SK-N-SH (cell line): ENCODE data around the gene ZNF592. TPM values are rescaled to one million over a fixed set of nuclear protein-coding genes. Genes with fewer than 3 reads are reported as not detected.

Source experiments
- CTCF ChIA-PET: fragments of 300-600, 350-600 bp; formaldehyde crosslinking; extraction: SDS; loops from one replicate; lab custom pipeline; 2021; lab: Yijun Ruan, JAX
- POLR2A ChIA-PET: fragments of 350-600 bp; sonication (Branson Sonifier 250); formaldehyde crosslinking; extraction: SDS; loops from one replicate; lab custom pipeline; 2020; ENCODE audit warnings: antibody characterized with exemption, inconsistent platforms; lab: Yijun Ruan, JAX
- DNase-seq: peaks from one replicate; pipeline ENCODE4 v3.0.0; 2012
- H2AFZ ChIP-seq: fragments of 200-600 bp; sonication (generic); 2 replicates; pipeline ENCODE4 v1.8.1; 2016; ENCODE audit warnings: antibody characterized with exemption, mild to moderate bottlenecking, low read depth
- H3F3A ChIP-seq: fragments of 200-600 bp; sonication (generic); replicated peaks from 2 replicates; pipeline ENCODE3; 2016; ENCODE audit warnings: antibody characterized with exemption, mild to moderate bottlenecking; ENCODE audit not compliant: insufficient read depth
- H3K27ac ChIP-seq, 2 experiments: fragments of 200-500 bp in 1 of 2; fragments of 200-600 bp in 1 of 2; sonication (Bioruptor generic) in 1 of 2; sonication (generic), shearing (Covaris generic) in 1 of 2; 2 replicates each; pipeline versions ENCODE4 v1.5.1 to v1.6.1; 2014 to 2016; ENCODE audit warnings: low read depth in 2 of 2, inconsistent platforms in 1 of 2, low read length in 1 of 2, mild to moderate bottlenecking in 1 of 2, mixed read lengths in 1 of 2
- H3K27me3 ChIP-seq: fragments of 200-600 bp; sonication (generic), shearing (Covaris generic); 2 replicates; pipeline ENCODE4 v1.6.1; 2016; ENCODE audit warnings: mixed run types; ENCODE audit not compliant: insufficient read depth
- H3K36me3 ChIP-seq, 2 experiments: fragments of 200-500 bp in 1 of 2; fragments of 200-600 bp in 1 of 2; sonication (Bioruptor generic) in 1 of 2; sonication (generic) in 1 of 2; replicated peaks in 1 of 2; 2 replicates each; pipeline versions ENCODE3 to v1.5.1; 2014 to 2016; ENCODE audit warnings: low read length in 1 of 2, mild to moderate bottlenecking in 1 of 2; ENCODE audit not compliant: insufficient read depth in 2 of 2, control insufficient read depth in 1 of 2
- H3K4me1 ChIP-seq, 2 experiments: fragments of 200-500 bp in 1 of 2; fragments of 200-600 bp in 1 of 2; sonication (Bioruptor generic) in 1 of 2; sonication (generic), shearing (Covaris generic) in 1 of 2; 2 replicates each; pipeline versions ENCODE4 v1.5.1 to v1.6.1; 2014 to 2016; ENCODE audit warnings: low read depth in 1 of 2, low read length in 1 of 2, mixed run types in 1 of 2; ENCODE audit not compliant: insufficient read depth in 2 of 2, control insufficient read depth in 1 of 2
- H3K4me2 ChIP-seq: fragments of 200-600 bp; sonication (generic), shearing (Covaris generic); 2 replicates; pipeline ENCODE4 v1.6.1; 2017; ENCODE audit warnings: mixed run types
- H3K4me3 ChIP-seq, 2 experiments: fragments of 200-500 bp in 1 of 2; fragments of 200-600 bp in 1 of 2; sonication (Bioruptor generic) in 1 of 2; sonication (generic), shearing (Covaris generic) in 1 of 2; 2 replicates each; pipeline versions ENCODE4 v1.5.1 to v1.8.1; 2014 to 2016; ENCODE audit warnings: low read depth in 2 of 2, inconsistent platforms in 1 of 2, low read length in 1 of 2, mild to moderate bottlenecking in 1 of 2, mixed read lengths in 1 of 2, moderate library complexity in 1 of 2
- H3K79me2 ChIP-seq: fragments of 200-600 bp; sonication (generic); 2 replicates; pipeline ENCODE4 v1.8.1; 2017; ENCODE audit warnings: mild to moderate bottlenecking; ENCODE audit not compliant: insufficient read depth
- H3K9ac ChIP-seq: fragments of 200-600 bp; sonication (generic); 2 replicates; pipeline ENCODE4 v1.6.1; 2017; ENCODE audit warnings: mixed run types
- H3K9me2 ChIP-seq: fragments of 200-600 bp; sonication (generic); 2 replicates; pipeline ENCODE4 v1.6.1; 2017; ENCODE audit warnings: mixed run types
- H3K9me3 ChIP-seq: fragments of 200-600 bp; sonication (generic); 2 replicates; pipeline ENCODE4 v1.6.1; 2017; ENCODE audit warnings: mixed run types, mild to moderate bottlenecking, moderate library complexity
- H4K20me1 ChIP-seq: fragments of 200-600 bp; sonication (generic); 2 replicates; pipeline ENCODE4 v1.6.1; 2017; ENCODE audit warnings: mild to moderate bottlenecking, mixed run types; ENCODE audit not compliant: insufficient read depth
- CHD2 ChIP-seq: fragments of 150-350 bp; IDR thresholded peaks from 2 replicates; pipeline ENCODE4 v1.6.1; 2018; ENCODE audit warnings: low read length; ENCODE audit not compliant: partially characterized antibody
- EP300 ChIP-seq, 2 experiments: IDR thresholded peaks; 2 replicates each; pipeline versions ENCODE4 v1.4.0 to v1.6.1; 2012; ENCODE audit warnings: borderline replicate concordance in 1 of 2, low read depth in 1 of 2, low read length in 1 of 2
- EZH2phosphoT487 ChIP-seq: fragments of 200-600 bp; sonication (generic); IDR thresholded peaks from 2 replicates; pipeline ENCODE4 v1.6.1; 2017; ENCODE audit warnings: low read depth, mixed run types, mild to moderate bottlenecking, antibody characterized with exemption, moderate library complexity, borderline replicate concordance
- FOXJ3 ChIP-seq: sonication (generic); formaldehyde crosslinking; IDR thresholded peaks from 2 replicates; pipeline ENCODE4 v1.5.1; 2020; ENCODE audit warnings: mild to moderate bottlenecking, missing genetic modification reagents
- FOXM1 ChIP-seq: IDR thresholded peaks from 2 replicates; pipeline ENCODE4 v1.4.0; 2012; ENCODE audit warnings: low read depth, mild to moderate bottlenecking
- GABPA ChIP-seq: IDR thresholded peaks from 2 replicates; pipeline ENCODE4 v1.4.0; 2012; ENCODE audit warnings: low read depth, mild to moderate bottlenecking
- GATA2 ChIP-seq: sonication (generic); formaldehyde crosslinking; IDR thresholded peaks from 2 replicates; pipeline ENCODE4 v1.5.0; 2020; ENCODE audit warnings: mild to moderate bottlenecking, missing genetic modification reagents
- JUND ChIP-seq: IDR thresholded peaks from 2 replicates; pipeline ENCODE4 v1.4.0; 2012
- MXI1 ChIP-seq: IDR thresholded peaks from 2 replicates; pipeline ENCODE4 v1.6.1; 2012; ENCODE audit warnings: mild to moderate bottlenecking, low read depth, low read length, improper control_type of control experiment
- NFIC ChIP-seq: IDR thresholded peaks from 2 replicates; pipeline ENCODE4 v1.4.0; 2012; ENCODE audit warnings: borderline replicate concordance
- POLR2AphosphoS5 ChIP-seq: IDR thresholded peaks from 2 replicates; pipeline ENCODE4 v1.6.1; 2012; ENCODE audit warnings: low read depth, low read length
- RAD21 ChIP-seq: IDR thresholded peaks from 2 replicates; pipeline ENCODE4 v1.6.1; 2012; ENCODE audit warnings: mild to moderate bottlenecking, low read length
- RXRA ChIP-seq: IDR thresholded peaks from 2 replicates; pipeline ENCODE4 v1.4.0; 2012; ENCODE audit warnings: low read depth, mild to moderate bottlenecking, borderline replicate concordance
- TAF1 ChIP-seq: IDR thresholded peaks from 2 replicates; pipeline ENCODE4 v1.6.1; 2012; ENCODE audit warnings: low read depth, mild to moderate bottlenecking, low read length, moderate library complexity, borderline replicate concordance
- WGBS: methylation state at CpG from one replicate; pipeline ENCODE4 v1.1.6; 2017; ENCODE audit warnings: low lambda C conversion rate; 5-methylcytosine and 5-hydroxymethylcytosine counted together
- polyA plus RNA-seq, 3 experiments: library from polyadenylated mRNA; depleted of rRNA; stranded (reverse); fragments of >200 nt; gene quantifications; 2 replicates each; pipeline ENCODE4 v1.2.3, GENCODE V29; 2012
- TF ChIP-seq, protein P1 (sequence below): fragments of 150-350 bp; IDR thresholded peaks from 2 replicates; pipeline ENCODE4 v1.6.1; 2016; ENCODE audit warnings: mild to moderate bottlenecking, low read depth, low read length
- TF ChIP-seq, protein P2 (sequence below): fragments of 150-350 bp; IDR thresholded peaks from 2 replicates; pipeline ENCODE4 v1.6.1; 2017; ENCODE audit warnings: antibody characterized with exemption, low read length, low read depth, borderline replicate concordance
- TF ChIP-seq, protein P3 (sequence below): IDR thresholded peaks from 2 replicates; pipeline ENCODE4 v1.6.1; 2012; ENCODE audit warnings: mild to moderate bottlenecking, low read depth, low read length, moderate library complexity

ZNF592 gene
- polyA plus RNA-seq, 1 of the 3 experiments (the other 2 are of a cell fraction): 8.0 TPM

DNA sequence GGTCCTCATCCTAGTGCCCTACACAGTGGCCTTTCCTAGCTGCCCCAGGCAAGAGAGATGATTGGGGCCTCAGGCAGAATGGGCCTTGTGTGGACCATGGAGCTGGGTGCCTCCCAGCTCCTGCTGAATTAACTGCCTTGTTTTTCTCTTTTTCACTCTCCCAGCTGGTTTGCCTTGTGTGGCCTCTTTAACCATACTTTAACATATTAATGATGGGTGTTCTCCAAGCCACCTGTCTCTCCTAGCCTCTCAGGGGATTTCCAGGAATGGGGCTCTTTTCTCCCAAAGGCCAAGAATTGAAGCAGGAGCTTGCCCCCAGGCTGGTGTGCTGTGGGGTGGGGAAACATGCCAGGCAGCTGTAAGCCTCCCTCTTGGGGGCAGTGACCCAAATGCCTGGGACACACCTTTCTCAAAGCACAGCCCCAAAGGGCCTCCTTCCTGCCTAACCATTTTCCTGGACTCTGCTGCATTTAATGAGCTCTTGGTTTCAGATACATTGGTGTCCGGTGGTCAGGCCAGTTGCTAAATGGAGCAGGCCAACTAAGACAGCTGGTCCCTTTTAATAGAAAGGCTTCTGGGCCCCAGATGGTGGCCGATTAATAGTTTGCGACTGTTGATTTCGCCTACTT, 74.4 kb downstream of the ZNF592 start:
- Histone ChIP-seq H3K27me3 (no peaks in the 10 kb centered on the region), H4K20me1 (no peaks in the 10 kb centered on the region), H3K27ac (peak overlapping the region in 1 of 2 experiments; percentile 83; a peak in 2 of 4 replicates), H3K9me2 (no peaks in the 10 kb centered on the region), H3K4me3 (no peak overlapping the region), H3K4me1 (peaks cover 5 to 67% of the 10 kb centered on the region in 2 experiments; a peak in 1 of 4 replicates), H3K4me2 (no peak overlapping the region), H2AFZ (no peak overlapping the region), H3K79me2 (no peaks in the 10 kb centered on the region), H3F3A (no peaks in the 10 kb centered on the region)
- POLR2A ChIA-PET: interaction anchor here (0.6 to 1.5 kb wide), 3 partner anchors 14 to 106 kb away, joined by 4 to 6 read pairs (median 4); no protein-coding TSS in a partner anchor
- 84% methylated on average over 4 of the region's 4 CpGs for WGBS
- CTCF ChIA-PET: interaction anchor here (0.7 to 4.0 kb wide), 11 partner anchors 10 to 235 kb away, joined by 3 to 15 read pairs (median 3); no protein-coding TSS in a partner anchor
- no peak for TF ChIP-seq MXI1
- TF ChIP-seq EP300 (IDR thresholded peaks at IDR 0.05; ENCODE audit: borderline replicate concordance in 1 of 2, low read depth in 1 of 2, low read length in 1 of 2): peak in 1 of 2 experiments; percentile 60; a peak in 1 of 4 replicates
- TF ChIP-seq, all 33 proteins: peak for 1
- Histone ChIP-seq H3K9me3 (no peaks in the 10 kb centered on the region), H3K36me3 (no peaks in the 10 kb centered on the region), H3K9ac (no peak overlapping the region)
- DNase-seq: peak; percentile 47

DNA sequence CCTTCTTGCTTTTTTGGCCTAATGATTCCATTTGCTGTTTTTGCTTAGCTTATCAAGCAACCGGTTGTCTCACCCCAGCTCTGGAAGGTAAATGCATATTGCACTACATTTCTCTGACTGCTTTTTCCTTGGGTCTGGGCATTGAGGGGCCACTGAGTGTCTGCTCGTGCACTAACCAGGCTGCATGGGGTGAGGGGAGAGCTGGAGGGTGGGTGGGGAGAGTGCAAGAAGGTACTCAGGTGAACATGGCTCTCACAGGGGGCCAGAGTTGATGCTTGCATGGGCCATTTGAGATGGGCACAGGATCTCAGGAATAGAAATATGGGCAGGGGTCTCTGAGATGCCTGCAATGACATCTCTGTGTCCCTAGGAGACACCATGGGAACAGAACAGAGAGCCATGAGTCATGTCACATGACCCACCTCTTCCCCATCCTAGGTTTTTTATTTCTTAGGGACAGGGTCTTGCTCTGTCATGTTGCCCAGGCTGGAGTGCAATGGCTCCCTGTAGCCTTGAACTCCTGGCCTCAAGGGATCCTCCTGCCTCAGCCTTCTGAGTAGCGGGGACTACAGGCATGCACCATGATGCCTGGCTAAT, 75.0 kb downstream of the ZNF592 start:
- H3K27ac ChIP-seq: peak overlapping the region in 1 of 2 experiments; percentile 83; a peak in 2 of 4 replicates
- DNase-seq: no peak
- WGBS: 71% methylated on average over 3 of the region's 3 CpGs
- H3K9me3 ChIP-seq: no peaks in the 10 kb centered on the region
- H3F3A ChIP-seq: no peaks in the 10 kb centered on the region
- H2AFZ ChIP-seq: no peak overlapping the region
- ChIA-PET CTCF (interaction anchor here (0.7 to 4.0 kb wide), 9 partner anchors 10 to 235 kb away, joined by 3 to 15 read pairs (median 4); no protein-coding TSS in a partner anchor), POLR2A (interaction anchor here (0.6 to 1.5 kb wide), 3 partner anchors 13 to 106 kb away, joined by 4 to 6 read pairs (median 4); no protein-coding TSS in a partner anchor)
- no peaks in the 10 kb centered on the region for H3K27me3 ChIP-seq
- no peaks in the 10 kb centered on the region for H3K36me3 ChIP-seq
- H3K79me2 ChIP-seq: no peaks in the 10 kb centered on the region
- H3K9me2 ChIP-seq: no peaks in the 10 kb centered on the region
- no peak overlapping the region for H3K4me2 ChIP-seq
- H4K20me1 ChIP-seq: no peaks in the 10 kb centered on the region
- no peak overlapping the region for H3K4me3 ChIP-seq
- peaks cover 2 to 64% of the 10 kb centered on the region in 2 experiments; a peak in 1 of 4 replicates for H3K4me1 ChIP-seq
- H3K9ac ChIP-seq: no peak overlapping the region
- TF ChIP-seq GABPA (no peak), NFIC (no peak), FOXJ3 (CRISPR knock-in tag) (no peak), MXI1 (no peak), POLR2AphosphoS5 (no peak), GATA2 (CRISPR knock-in tag) (no peak), RAD21 (no peak), JUND (no peak), CHD2 (no peak), EZH2phosphoT487 (no peak), FOXM1 (no peak), RXRA (no peak), TAF1 (no peak)
- TF ChIP-seq, protein P1, sequence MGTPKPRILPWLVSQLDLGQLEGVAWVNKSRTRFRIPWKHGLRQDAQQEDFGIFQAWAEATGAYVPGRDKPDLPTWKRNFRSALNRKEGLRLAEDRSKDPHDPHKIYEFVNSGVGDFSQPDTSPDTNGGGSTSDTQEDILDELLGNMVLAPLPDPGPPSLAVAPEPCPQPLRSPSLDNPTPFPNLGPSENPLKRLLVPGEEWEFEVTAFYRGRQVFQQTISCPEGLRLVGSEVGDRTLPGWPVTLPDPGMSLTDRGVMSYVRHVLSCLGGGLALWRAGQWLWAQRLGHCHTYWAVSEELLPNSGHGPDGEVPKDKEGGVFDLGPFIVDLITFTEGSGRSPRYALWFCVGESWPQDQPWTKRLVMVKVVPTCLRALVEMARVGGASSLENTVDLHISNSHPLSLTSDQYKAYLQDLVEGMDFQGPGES: no peak
- TF ChIP-seq, protein P2, sequence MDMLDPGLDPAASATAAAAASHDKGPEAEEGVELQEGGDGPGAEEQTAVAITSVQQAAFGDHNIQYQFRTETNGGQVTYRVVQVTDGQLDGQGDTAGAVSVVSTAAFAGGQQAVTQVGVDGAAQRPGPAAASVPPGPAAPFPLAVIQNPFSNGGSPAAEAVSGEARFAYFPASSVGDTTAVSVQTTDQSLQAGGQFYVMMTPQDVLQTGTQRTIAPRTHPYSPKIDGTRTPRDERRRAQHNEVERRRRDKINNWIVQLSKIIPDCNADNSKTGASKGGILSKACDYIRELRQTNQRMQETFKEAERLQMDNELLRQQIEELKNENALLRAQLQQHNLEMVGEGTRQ: no peak
- TF ChIP-seq, protein P3, sequence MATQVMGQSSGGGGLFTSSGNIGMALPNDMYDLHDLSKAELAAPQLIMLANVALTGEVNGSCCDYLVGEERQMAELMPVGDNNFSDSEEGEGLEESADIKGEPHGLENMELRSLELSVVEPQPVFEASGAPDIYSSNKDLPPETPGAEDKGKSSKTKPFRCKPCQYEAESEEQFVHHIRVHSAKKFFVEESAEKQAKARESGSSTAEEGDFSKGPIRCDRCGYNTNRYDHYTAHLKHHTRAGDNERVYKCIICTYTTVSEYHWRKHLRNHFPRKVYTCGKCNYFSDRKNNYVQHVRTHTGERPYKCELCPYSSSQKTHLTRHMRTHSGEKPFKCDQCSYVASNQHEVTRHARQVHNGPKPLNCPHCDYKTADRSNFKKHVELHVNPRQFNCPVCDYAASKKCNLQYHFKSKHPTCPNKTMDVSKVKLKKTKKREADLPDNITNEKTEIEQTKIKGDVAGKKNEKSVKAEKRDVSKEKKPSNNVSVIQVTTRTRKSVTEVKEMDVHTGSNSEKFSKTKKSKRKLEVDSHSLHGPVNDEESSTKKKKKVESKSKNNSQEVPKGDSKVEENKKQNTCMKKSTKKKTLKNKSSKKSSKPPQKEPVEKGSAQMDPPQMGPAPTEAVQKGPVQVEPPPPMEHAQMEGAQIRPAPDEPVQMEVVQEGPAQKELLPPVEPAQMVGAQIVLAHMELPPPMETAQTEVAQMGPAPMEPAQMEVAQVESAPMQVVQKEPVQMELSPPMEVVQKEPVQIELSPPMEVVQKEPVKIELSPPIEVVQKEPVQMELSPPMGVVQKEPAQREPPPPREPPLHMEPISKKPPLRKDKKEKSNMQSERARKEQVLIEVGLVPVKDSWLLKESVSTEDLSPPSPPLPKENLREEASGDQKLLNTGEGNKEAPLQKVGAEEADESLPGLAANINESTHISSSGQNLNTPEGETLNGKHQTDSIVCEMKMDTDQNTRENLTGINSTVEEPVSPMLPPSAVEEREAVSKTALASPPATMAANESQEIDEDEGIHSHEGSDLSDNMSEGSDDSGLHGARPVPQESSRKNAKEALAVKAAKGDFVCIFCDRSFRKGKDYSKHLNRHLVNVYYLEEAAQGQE: no peak
